ENCODE data around the gene TMOD1. TPM values are rescaled to one million over a fixed set of nuclear protein-coding genes. Genes with fewer than 3 reads are reported as not detected.
A peak's percentile ranks its signal among the peaks of the same experiment; 100 is the strongest.

Gene TMOD1
- total RNA-seq, 4 donors from 2014 or later = 5.9 to 93.7 (median 22.2) TPM

- Histone ChIP-seq H3K27me3 (no peaks in the 10 kb centered on the region), H3K4me1 (peaks cover 7 to 17% of the 10 kb centered on the region in 2 donors), H3K9me3 (no peaks in the 10 kb centered on the region), H3K27ac (peak overlapping the region; percentile 93 to 98), H3K36me3 (no peaks in the 10 kb centered on the region), H3K4me3 (no peak overlapping the region)
- TF ChIP-seq POLR2A (IDR thresholded peaks at IDR 0.05) (no peak), CTCF (IDR thresholded peaks at IDR 0.05) (no peak)
- DNase-seq = peak in 1 of 2 donors; percentile 15
- intact Hi-C loops (cut with DNase I; ENCODE audit: low total_unique reads) = no loop called here
Observed at GRCh38 chr9:97554566-97555075, 53.2 kb downstream of the TMOD1 start.

- peak overlapping the region; percentile 93 to 98 for H3K27ac ChIP-seq
Observed at GRCh38 chr9:97555164-97555563, 53.7 kb downstream of the TMOD1 start.

GRCh38 chr9:97556036-97556720, 54.7 kb downstream of the TMOD1 start:
- intact Hi-C loops (cut with DNase I; ENCODE audit: low total_unique reads) = no loop called here
- Histone ChIP-seq H3K4me1 (peaks cover 7 to 17% of the 10 kb centered on the region in 2 donors), H3K9me3 (no peaks in the 10 kb centered on the region)

More at GRCh38 chr9:97555164-97555563, 53.7 kb downstream of the TMOD1 start:
- intact Hi-C loops (cut with DNase I; ENCODE audit: low total_unique reads) = no loop called here
- no peaks in the 10 kb centered on the region for H3K27me3 ChIP-seq
- H3K4me3 ChIP-seq = no peak overlapping the region
- TF ChIP-seq POLR2A (IDR thresholded peaks at IDR 0.05) = no peak
- no peak for TF ChIP-seq CTCF (IDR thresholded peaks at IDR 0.05)
- DNase-seq = peak in 1 of 2 donors; percentile 41
- no peaks in the 10 kb centered on the region for H3K36me3 ChIP-seq
- H3K4me1 ChIP-seq = peaks cover 7 to 17% of the 10 kb centered on the region in 2 donors
- no peaks in the 10 kb centered on the region for H3K9me3 ChIP-seq

DNA sequence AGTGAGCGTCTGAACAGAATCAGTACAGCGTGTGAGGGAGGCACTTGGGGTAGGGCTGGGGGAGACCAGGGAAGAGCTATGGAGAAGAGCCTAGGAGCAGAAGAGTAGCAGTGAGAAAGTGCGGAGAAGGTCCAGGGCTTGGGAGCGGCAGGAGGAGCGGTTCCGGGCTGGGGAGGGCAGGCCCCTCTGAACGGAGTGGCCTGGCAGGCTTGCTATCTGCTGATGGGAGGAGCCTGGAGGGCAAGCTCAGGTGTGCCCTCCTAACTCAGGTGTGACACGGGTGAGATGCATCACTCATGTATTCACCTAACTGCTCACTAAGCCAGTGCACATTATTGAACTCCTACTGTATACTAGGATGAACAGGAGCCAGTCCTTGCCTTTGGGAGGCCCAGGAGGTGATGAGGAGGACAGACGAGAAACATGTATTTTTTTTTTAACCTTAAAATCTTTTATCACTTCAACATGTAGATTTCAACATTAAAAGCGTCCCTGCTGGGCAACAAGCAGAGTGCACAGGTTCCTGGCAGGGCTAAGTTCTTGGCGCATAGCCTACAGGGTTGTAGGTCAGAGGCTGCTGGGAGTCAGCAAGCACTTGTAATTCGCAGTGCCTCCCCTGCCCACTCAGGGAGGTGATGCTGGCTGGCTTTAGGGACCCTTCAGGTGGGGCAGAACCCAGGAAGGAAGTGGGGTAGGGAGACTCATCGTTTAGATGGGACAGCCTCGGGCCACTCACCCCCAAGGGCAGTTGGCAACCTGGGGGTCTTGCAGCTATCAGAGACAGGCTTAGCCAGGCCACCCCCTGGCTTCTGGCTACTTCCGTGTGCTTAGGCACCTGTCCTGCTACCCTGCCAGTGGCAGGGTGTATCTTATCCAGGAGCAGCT, 55.5 kb downstream of the TMOD1 start:
- Histone ChIP-seq H3K36me3 (no peaks in the 10 kb centered on the region), H3K9me3 (no peaks in the 10 kb centered on the region), H3K27ac (peak overlapping the region; percentile 93 to 98), H3K4me1 (peaks cover 7 to 17% of the 10 kb centered on the region in 2 donors), H3K4me3 (no peak overlapping the region), H3K27me3 (no peaks in the 10 kb centered on the region)
- intact Hi-C loops (cut with DNase I; ENCODE audit: low total_unique reads) = no loop called here
- peak; percentile 83 to 85 for DNase-seq
- TF ChIP-seq POLR2A (IDR thresholded peaks at IDR 0.05) = no peak
- TF ChIP-seq CTCF (IDR thresholded peaks at IDR 0.05) = peak in 1 of 4 experiments; percentile 6

More at GRCh38 chr9:97556036-97556720, 54.7 kb downstream of the TMOD1 start:
- Histone ChIP-seq H3K4me3 (no peak overlapping the region), H3K27me3 (no peaks in the 10 kb centered on the region), H3K27ac (peak overlapping the region; percentile 93 to 98), H3K36me3 (no peaks in the 10 kb centered on the region)
- DNase-seq = peak in 1 of 2 donors; percentile 24
- TF ChIP-seq CTCF (IDR thresholded peaks at IDR 0.05) (no peak), POLR2A (IDR thresholded peaks at IDR 0.05) (no peak)

All from uterus (tissue), 4 donors.